ENCODE results near the gene LRRTM3. TPM values are rescaled to one million over a fixed set of nuclear protein-coding genes. Genes with fewer than 3 reads are reported as not detected.

Gene LRRTM3
- total RNA-seq, 1 experiment from 2014 or later: not detected

- H3K36me3 ChIP-seq (ENCODE audit: control insufficient read depth, insufficient read depth, low read length): no peaks in the 10 kb centered on the region
- H3K4me3 Mint-ChIP-seq (ENCODE audit: unreplicated experiment): no peak overlapping the region
- H3K4me3 ChIP-seq (ENCODE audit: low read depth, low read length): no peak overlapping the region
- ChIA-PET POLR2A (no interaction called here), CTCF (no interaction called here)
- no peak for TF ChIP-seq CTCF (IDR thresholded peaks at IDR 0.05; ENCODE audit: insufficient read depth in 1 of 2, low read depth in 1 of 2, low read length in 1 of 2, severe bottlenecking in 1 of 2, unreplicated experiment in 1 of 2)
- no peaks in the 10 kb centered on the region for H3K9me3 Mint-ChIP-seq (ENCODE audit: unreplicated experiment)
- H3K27me3 Mint-ChIP-seq (ENCODE audit: insufficient read depth, unreplicated experiment): peaks cover 9% of the 10 kb centered on the region
- no peak overlapping the region for H3K27ac Mint-ChIP-seq (ENCODE audit: unreplicated experiment)
- BruUV-seq (replicated peaks): no TSS peak
- DNase-seq: no peak
- no peaks in the 10 kb centered on the region for H3K27me3 ChIP-seq (replicated peaks; ENCODE audit: control insufficient read depth, insufficient read depth, low read length)
- H3K9me3 ChIP-seq: no peaks in the 10 kb centered on the region
- no peaks in the 10 kb centered on the region for H3K36me3 Mint-ChIP-seq (ENCODE audit: insufficient read depth, unreplicated experiment)
- intact Hi-C loops (cut with micrococcal nuclease; ENCODE audit: unreplicated experiment): no loop called here
- H3K4me1 Mint-ChIP-seq (ENCODE audit: low read depth, unreplicated experiment): no peaks in the 10 kb centered on the region
- no peaks in the 10 kb centered on the region for H3K4me1 ChIP-seq
Observed at GRCh38 chr10:66880826-66881225, 45.0 kb upstream of the LRRTM3 start.

DNA sequence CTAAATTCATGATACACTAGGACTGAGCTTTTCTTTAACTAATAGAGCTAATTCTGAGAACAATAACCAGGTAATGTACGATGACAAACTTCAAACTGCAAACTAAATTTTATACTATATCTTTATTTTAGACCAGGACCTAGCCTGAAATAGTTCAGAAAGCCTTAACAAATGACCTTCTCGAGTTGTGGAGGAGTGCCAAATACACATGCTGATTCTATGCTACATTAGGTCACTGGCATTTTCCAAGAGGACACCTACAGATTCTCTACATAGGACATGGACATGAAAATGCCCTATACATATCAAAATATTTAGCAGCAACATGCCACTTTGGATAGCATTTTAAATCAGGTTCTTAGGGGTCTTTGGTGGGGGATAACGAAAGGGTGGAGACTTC lies 44.0 kb upstream of the LRRTM3 start:
- DNase-seq: no peak
- H3K27me3 Mint-ChIP-seq (ENCODE audit: insufficient read depth, unreplicated experiment): peaks cover 9% of the 10 kb centered on the region
- no peaks in the 10 kb centered on the region for H3K9me3 Mint-ChIP-seq (ENCODE audit: unreplicated experiment)
- Histone ChIP-seq H3K4me1 (no peaks in the 10 kb centered on the region), H3K27me3 (replicated peaks; ENCODE audit: control insufficient read depth, insufficient read depth, low read length) (no peaks in the 10 kb centered on the region), H3K36me3 (ENCODE audit: control insufficient read depth, insufficient read depth, low read length) (no peaks in the 10 kb centered on the region), H3K9me3 (no peaks in the 10 kb centered on the region), H3K4me3 (ENCODE audit: low read depth, low read length) (no peak overlapping the region)
- TF ChIP-seq CTCF (IDR thresholded peaks at IDR 0.05; ENCODE audit: insufficient read depth in 1 of 2, low read depth in 1 of 2, low read length in 1 of 2, severe bottlenecking in 1 of 2, unreplicated experiment in 1 of 2): no peak
- H3K4me1 Mint-ChIP-seq (ENCODE audit: low read depth, unreplicated experiment): no peaks in the 10 kb centered on the region
- no peak overlapping the region for H3K4me3 Mint-ChIP-seq (ENCODE audit: unreplicated experiment)
- no peaks in the 10 kb centered on the region for H3K36me3 Mint-ChIP-seq (ENCODE audit: insufficient read depth, unreplicated experiment)
- H3K27ac Mint-ChIP-seq (ENCODE audit: unreplicated experiment): no peak overlapping the region
- CTCF ChIA-PET: no interaction called here
- POLR2A ChIA-PET: no interaction called here
- no TSS peak for BruUV-seq (replicated peaks)
- intact Hi-C loops (cut with micrococcal nuclease; ENCODE audit: unreplicated experiment): no loop called here

DNA sequence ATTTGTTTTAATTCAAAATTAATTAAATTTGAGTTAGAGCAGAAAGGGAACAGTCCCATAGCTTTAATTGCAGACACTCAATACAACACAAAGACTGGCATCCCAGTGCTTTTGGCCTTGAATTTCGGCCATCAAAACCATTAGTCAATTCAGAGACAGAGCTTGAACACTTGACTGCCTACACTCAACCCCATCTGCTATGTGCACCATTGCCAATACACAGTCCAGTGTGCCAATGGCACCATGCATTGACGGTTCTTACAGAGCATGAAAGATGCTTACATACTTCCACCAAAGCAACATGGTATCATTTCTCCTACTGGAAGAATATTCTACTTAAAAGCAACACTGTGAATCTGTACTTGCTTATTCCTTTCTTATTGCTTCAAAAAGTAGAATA lies 43.6 kb upstream of the LRRTM3 start:
- no peaks in the 10 kb centered on the region for H3K9me3 ChIP-seq
- intact Hi-C loops (cut with micrococcal nuclease; ENCODE audit: unreplicated experiment): no loop called here
- TF ChIP-seq CTCF (IDR thresholded peaks at IDR 0.05; ENCODE audit: insufficient read depth in 1 of 2, low read depth in 1 of 2, low read length in 1 of 2, severe bottlenecking in 1 of 2, unreplicated experiment in 1 of 2): no peak
- DNase-seq: no peak
- BruUV-seq (replicated peaks): no TSS peak
- no peaks in the 10 kb centered on the region for H3K36me3 Mint-ChIP-seq (ENCODE audit: insufficient read depth, unreplicated experiment)
- no peak overlapping the region for H3K4me3 Mint-ChIP-seq (ENCODE audit: unreplicated experiment)
- no peaks in the 10 kb centered on the region for H3K27me3 ChIP-seq (replicated peaks; ENCODE audit: control insufficient read depth, insufficient read depth, low read length)
- no peaks in the 10 kb centered on the region for H3K4me1 Mint-ChIP-seq (ENCODE audit: low read depth, unreplicated experiment)
- no peak overlapping the region for H3K27ac Mint-ChIP-seq (ENCODE audit: unreplicated experiment)
- H3K9me3 Mint-ChIP-seq (ENCODE audit: unreplicated experiment): no peaks in the 10 kb centered on the region
- H3K4me3 ChIP-seq (ENCODE audit: low read depth, low read length): no peak overlapping the region
- H3K27me3 Mint-ChIP-seq (ENCODE audit: insufficient read depth, unreplicated experiment): peaks cover 8% of the 10 kb centered on the region
- ChIA-PET POLR2A (no interaction called here), CTCF (no interaction called here)
- no peaks in the 10 kb centered on the region for H3K36me3 ChIP-seq (ENCODE audit: control insufficient read depth, insufficient read depth, low read length)
- no peaks in the 10 kb centered on the region for H3K4me1 ChIP-seq

Measured in Caco-2 (cell line).